Superior temporal gyrus (tissue), 1 donor: ENCODE data around the gene VPS51.
"Not testable (repeated sequence)": the region's sequence is repeated elsewhere in the genome, so short reads cannot be mapped to it uniquely, and the experiment has no call there.

Experiments
- DNase-seq: peaks from one replicate; pipeline ENCODE4 v3.0.0-alpha.2; 2016; ENCODE audit errors: extremely low spot score

The VPS51 gene

DNA sequence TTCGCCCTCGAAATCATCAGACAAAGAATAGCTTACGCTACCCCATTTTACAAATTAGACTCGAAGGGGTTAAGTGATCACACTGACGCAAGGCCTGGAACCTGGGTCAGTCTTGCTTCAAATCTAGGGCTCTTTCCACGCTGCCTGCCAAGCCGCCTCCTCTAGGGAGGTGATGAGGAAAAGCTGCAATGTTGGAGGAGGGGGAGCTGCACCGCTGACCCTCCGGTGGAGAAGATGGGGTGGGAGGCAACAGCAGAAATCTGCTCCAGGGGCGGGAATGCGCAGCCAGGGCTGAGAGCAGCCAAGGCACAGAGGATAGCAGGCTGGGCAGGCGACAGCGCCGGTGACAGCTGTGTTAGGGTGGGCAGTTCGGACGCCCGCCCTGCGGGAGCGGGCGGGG is 37.7 kb downstream of the VPS51 start:
- no peak for DNase-seq

DNA sequence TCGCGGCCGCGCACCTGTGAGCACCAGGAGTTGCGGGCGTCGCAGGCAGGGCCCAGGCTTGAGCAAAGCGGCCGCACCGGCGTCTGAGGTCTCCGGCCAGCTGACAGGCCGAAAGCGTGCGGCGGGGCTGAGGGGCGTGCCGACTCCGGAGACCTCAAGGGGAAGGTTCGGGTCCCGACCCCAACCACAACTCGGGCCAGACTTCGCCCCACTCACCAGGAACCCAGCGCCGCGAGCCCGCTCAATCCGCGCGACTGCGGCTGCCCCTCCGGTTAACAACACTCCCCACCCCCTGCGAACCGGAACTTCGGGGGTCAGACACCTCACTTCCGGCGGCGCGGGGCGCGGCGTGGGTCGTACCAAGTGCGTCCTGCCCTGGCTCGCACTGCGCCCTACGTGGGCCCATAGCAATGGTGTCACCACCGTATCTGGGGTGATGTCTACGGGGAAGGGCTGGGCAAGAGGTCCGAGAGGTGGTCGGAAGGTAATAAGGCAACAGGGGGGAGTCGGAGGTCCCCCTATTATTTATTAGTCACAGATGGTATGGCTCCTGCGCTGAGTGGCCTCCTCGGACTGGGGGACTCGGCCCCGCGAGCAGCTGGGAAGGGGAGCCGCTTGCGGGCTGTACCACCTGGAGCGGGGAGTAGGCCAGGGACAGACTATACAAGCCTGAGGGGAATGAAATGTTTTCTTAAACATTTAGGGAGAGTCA is 38.4 kb downstream of the VPS51 start, which contains the start of gene SYVN1:
SYVN1 (minus strand) TSS at position 280 of the 712 bp plus-strand sequence. CDS start 918 bp downstream, outside the sequence.
- DNase-seq, result peak; percentile 93

DNA sequence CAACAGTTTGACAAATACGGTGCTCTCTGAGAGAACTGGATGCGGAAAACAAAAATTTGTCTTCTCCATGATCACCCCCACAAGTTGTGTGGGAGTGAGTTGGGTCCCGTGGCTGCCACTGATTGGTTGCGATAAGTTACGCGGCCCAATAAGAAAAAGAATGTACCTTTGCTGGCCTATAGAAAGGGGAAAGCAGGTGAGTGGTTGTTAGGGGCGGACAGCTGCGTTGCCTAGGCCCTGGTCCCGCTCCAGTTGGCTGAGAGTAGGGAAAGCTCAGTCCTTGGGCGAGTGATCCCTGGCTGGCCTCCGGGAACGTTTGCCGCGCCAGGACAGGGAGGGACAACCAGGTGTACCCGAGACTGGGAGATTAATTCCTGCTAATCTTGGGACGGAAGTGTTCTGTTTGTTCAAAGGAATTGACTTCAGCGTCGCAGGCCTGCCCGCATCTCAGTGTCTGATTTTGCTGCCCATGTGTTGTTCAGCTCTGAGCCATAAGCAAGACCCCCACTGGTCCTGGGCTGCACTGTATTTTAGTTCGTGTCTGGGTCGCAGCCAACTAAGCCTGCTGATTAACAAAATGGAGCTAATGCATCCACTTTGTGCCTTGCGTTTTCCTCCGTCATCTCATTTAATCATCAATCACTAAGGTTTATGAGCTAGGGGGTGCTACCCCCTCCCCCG is 39.1 kb downstream of the VPS51 start:
- peak; percentile 94 for DNase-seq

DNA sequence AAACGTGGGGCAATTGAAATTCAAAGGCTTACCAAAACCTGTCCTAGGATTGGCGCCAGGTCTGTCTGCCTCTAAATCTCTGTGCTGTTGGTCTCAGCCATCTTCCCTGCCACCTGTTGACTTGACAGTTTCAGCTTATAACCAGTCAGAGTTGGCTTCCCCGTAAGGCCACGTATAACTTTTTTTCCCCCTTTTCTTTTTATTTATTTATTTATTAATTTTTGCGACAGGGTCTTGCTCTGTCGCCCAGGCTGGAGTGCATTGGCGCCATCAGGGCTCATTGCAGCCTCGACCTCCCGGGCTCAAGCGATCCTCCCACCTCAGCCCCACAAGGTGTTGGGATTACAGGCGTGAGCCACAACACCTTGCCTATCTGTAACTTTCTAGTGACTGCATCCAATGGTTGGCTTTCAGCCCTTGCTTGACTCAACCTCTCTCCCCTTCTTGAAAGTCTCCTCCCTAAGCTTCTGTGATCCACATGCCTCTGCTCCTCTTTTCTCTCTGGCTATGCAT is 39.7 kb downstream of the VPS51 start:
- DNase-seq, result no peak

DNA sequence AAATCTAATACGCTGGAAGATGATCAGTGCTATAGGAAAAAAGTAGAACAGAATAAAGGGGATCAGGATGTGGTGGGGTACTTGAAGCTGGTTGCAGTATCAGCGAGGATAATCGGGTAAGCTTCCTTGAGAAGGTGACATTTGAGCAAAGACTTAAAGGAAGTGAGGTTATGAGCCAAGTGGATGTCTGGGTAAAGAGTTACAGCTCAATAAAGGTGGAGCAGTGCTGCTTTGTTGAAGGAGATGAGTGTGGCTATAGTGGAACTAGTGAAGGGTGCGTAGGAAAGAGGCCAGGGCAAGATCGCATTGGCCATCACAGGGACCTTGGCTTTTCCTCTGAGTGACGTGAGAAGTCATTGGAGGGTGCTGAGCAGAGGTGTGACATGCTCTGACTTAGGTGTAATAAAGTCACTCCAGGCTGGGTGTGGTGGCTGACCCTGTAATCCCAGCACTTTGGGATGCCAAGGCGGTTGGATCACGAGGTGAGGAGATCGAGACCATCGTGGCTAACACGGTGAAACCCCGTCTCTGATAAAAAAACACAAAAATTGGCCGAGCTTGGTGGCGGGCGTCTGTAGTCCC is 40.6 kb downstream of the VPS51 start:
- no peak for DNase-seq

DNA sequence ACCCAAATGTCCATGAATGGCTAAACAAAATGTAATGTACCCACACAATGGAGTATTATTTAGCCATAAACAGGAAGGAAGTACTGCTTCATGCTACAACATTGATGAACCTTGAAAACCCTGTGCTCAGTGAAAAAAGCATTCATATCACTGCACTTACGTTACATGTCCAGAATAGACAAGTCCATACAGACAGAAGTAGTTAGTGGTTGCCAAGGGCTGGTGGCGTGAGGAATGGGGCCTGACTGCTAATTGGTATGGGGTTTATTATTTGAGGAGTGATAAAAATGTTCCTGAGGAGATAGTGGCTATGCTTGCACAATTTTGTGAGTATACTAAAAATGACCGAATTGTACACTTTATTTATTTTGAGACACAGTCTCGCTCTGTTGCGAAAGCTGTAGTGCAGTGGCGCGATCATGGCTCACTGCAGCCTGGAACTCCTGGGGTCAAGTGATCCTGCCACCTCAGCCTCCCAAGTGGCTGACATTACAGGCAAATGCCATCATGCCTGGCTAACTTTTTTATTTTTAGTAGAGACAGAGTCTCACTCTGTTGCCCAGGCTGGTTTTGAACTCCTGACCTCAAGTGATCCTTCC is 46.0 kb downstream of the VPS51 start:
- DNase-seq, result no peak

DNA sequence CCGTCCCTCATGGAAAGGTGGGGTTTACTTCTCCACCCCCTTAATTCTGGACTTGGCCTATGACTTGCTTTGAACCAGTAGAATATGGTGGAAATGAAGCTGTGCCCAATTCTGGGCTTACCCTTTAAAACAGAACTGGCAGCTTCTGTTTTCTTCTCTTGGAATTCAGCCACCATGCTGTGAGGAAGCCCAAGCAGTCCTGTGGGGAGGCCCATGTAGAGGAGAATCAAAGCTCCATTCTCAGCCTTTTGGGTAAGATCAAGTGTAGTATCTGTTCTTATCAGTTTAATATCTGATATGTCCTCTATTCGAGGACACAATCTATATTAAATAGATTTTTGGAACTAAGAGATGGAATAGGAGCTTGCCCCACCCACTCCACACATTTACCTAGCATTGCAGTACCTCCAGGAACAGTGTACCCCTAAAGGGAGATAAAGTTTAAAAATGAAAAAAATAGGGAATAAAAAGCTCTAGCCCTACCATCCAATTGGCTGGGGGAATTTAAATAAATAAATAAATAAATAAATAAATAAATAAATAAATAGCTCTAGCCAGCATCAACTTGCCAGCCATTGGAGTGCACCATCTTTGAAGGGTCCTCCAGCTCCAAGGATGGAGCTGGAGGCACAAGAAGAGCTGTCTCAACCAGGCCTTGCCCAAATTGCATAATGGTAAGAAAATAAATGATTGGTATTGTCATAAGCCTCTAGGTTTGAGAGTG is 51.5 kb downstream of the VPS51 start:
- DNase-seq, result no peak

DNA sequence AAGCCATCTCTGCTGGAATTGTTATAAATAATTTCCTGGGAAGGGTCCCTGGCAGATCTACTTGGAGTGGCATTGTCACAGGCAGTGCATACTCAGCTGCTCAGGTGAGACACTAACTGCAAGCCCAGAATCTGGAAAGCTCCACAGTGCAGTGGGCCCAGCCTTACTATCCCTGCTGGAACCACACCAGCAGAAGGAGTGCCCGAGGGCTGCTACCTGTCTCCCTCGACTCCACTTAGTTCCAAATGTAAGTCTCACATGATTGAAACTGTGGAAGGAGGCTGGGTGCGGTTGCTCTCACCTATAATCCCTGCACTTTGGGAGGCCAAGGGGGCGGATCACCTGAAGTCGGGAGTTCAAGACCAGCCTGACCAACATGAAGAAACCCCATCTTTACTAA is 52.6 kb downstream of the VPS51 start:
- DNase-seq, result no peak

DNA sequence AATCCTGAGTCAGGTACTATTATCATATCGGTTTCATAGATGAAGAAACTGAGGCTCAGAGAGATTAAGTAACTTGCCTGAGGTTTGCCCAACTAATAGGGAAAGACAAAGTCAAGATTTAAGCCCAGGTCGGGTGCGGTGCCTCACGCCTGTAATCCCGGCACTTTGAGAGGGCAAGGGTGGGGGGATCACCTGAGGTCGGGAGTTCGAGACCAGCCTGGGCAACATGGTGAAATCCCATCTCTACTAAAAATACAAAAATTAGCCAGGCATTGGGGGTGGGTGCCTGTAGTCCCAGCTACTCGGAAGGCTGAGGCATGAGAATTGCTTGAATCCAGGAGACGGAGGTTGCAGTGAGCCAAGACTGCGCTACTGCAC is 54.1 kb downstream of the VPS51 start:
- not testable (repeated sequence) for DNase-seq

DNA sequence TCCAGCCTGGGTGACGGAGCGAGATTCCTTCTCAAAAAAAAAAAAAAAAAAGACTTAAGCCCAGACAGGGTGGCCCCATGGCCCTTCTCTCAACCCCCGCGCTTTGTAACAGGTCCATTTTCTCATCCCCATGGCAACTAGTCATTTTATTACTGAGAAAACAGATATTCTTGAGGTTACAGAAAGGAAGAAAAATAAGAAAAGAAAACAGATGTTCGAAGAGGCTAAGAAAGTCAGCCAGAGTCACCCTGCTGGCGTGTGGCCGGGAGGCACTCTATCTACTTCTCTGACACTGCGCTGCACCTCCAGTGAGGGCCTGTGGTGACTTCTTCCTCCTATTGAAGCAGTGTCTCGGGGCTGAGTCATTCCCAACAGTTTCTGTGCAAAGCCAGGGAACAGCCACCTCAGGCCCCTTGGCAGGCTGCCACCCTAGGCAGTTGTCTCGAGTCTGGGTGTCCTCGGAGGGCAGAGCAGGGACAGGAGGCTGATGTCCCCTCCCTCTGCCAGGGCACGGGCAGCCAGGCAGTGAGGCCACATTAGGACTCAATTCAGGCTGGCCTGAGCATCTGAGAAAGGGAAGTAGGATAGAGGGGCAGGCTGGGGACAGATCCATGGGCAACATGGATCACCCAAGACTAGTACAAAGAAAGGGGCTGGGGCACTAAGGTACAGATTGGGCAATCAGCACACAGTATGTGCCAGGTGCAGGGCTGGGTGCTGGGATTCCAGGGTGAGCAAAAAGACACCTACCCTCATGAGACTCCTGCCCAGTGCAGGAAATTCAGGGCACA is 54.7 kb downstream of the VPS51 start:
- DNase-seq, result peak; percentile 16

DNA sequence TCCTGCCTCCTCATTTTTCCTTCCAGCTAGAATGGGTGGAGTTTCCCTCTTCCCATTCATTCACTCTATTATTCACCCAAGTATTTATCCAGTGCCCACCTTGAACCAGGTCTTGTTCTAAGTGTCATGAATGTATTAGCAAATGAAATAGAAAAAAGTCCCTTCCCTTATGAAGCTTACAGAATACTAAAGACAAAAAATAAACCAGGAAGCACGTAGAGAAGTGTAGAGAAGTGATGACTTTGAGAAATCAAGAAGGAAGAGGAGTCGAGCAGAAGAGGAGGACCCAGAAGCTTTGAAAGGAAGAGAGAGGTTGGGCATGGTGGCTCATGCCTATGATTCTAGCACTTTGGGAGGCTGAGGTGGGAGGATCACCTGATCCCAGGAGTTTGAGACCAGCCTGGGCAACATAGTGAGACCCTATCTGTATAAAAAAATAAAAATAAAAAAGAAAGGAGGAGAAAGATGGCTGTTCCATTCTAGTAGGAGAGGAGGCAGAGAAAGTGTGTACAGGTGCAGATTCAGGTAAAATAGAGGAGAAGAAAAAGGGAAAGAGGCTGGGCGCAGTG is 55.4 kb downstream of the VPS51 start:
- no peak for DNase-seq

DNA sequence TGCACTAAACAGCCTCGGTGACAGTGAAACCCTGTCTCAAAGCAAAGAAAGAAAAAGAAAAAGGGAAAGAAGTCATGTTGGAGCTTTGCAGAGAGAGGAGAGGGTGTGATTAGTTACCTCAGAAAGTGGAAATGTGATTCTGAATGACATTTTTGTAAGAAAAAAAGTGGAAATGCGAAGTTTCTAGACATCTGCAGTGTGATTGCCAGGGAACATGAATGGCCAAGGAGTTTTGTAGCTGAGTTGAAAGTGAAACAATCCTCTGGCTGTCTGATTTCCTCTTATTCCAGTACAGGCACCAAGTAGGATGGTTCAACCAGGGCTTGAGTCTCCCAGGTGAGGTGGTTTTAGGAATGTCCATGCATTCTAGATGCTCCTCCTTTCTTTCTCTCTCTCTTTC is 56.1 kb downstream of the VPS51 start:
- DNase-seq, result no peak

DNA sequence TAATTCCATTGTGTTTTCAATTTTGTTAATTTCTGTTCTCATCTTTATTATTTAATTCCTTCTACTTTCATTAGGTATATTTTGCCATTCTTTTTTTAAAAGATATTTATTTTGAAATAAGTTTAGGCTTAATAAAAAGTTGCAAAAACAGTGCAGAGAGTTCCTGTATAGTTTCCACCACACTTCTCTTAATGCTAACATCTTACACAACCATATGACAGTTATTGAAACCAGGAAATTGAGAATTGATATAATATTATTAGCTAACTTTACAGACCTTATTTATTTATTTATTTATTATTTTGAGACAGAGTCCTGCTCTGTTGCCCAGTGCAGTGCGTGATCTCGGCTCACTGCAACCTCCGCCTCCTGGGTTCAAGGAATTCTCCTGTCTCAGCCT is 60.2 kb downstream of the VPS51 start:
- no peak for DNase-seq

DNA sequence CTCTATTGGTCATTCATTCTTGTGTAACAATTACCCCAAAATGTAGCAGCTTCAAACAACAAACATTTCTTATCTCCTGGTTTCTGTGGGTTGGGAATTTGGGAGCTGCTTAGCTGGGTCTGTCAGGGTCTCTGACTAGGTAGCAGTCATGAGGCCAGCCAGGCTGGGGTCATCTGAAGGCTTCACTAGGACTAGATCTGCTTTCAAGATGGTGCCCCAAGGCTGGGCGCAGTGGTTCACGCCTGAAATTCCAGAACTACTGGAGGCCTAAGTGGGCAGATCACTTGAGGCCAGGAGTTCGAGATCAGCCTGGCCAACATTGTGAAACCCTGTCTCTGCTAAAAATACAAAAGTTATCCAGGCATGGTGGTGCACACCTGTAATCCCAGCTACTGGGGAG is 60.9 kb downstream of the VPS51 start:
- no peak for DNase-seq

DNA sequence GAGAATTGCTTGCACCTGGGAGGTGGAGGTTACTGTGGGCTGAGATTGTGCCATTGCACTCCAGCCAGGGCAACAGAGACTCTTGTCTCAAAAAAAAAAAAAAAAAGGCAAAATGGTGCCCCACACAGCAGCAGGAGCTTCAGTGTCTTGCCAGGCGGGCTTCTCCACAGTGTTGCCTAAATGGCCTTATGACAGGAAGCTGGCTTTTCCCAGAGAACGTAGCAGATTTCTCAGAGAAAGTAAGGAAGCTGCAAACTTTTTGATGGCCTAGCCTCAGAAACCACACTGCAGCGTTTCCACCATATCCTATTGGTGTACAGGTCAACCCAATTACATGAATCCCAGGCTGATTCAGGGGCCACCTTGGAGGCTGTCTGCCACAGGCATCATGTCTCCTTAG is 61.3 kb downstream of the VPS51 start:
- DNase-seq, result no peak

DNA sequence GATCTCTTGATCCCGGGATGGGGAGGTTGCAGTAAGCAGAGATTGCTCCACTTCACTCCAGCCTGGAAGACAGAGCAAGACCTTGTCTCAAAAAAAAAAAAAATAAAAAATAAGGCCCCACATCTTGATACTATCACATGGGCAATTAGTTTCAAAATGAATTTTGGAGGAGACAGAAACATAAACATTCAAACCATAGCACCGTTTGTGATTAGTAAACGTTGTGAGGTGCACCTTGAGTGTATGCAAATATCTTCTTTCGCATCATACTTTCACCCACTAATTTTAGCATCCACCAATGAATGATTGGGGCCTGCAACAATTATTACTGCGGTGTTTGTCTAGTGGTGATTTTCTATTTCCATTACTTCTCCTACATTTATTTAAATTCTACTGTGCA is 63.0 kb downstream of the VPS51 start:
- DNase-seq, result no peak

DNA sequence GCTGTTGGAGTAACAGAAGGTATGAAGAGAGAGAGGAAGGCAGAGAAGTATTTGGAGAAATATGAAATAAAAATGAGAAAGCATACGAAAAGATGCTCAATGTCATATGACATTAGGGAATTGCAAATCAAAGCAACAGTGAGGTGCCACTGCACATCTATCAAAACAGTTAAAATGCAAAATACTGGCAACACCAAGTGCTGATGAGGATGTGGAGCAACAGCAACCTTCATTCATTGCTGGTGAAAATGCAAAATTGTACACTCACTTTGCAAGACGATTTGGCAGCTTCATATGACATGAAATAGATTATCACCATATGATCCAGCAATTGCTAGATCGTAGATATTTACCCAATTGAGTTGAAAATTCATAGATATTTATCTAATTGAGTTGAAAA is 64.6 kb downstream of the VPS51 start:
- DNase-seq, result no peak
